K562 (cell line): ENCODE results near the gene PFN3. TPM values are rescaled to one million over a fixed set of nuclear protein-coding genes. Genes with fewer than 3 reads are reported as not detected.
A peak's percentile ranks its signal among the peaks of the same experiment; 100 is the strongest.

Source experiments
- ATF6 ChIP-seq: sonication (generic); formaldehyde crosslinking; IDR thresholded peaks from 2 replicates; pipeline ENCODE4 v1.4.0; 2020; ENCODE audit warnings: mild to moderate bottlenecking, missing genetic modification reagents
- CHCHD3 ChIP-seq: fragments of 250-450 bp; sonication (Bioruptor Pico); IDR thresholded peaks from 2 replicates; pipeline ENCODE4 v2.1.2; 2022; ENCODE audit warnings: mild to moderate bottlenecking
- DNMT1 ChIP-seq: fragments of 450-650 bp; IDR thresholded peaks from 2 replicates; pipeline ENCODE4 v1.6.1; 2016; ENCODE audit warnings: antibody characterized with exemption, mild to moderate bottlenecking
- ELF4 ChIP-seq: fragments of 450-650 bp; formaldehyde crosslinking; IDR thresholded peaks from 2 replicates; pipeline ENCODE4 v1.4.0; 2022; ENCODE audit warnings: missing genetic modification characterization
- EZH2 ChIP-seq: IDR thresholded peaks from 2 replicates; pipeline ENCODE4 v1.6.1; 2012; ENCODE audit warnings: low read depth, mild to moderate bottlenecking, inconsistent platforms, low read length, borderline replicate concordance
- KDM1A ChIP-seq, 2 experiments: fragments of 450-650 bp; IDR thresholded peaks; 2 replicates each; pipeline ENCODE4 v1.6.1; 2016; ENCODE audit warnings: mild to moderate bottlenecking in 2 of 2
- XRCC5 ChIP-seq: fragments of 200-400 bp; formaldehyde crosslinking; IDR thresholded peaks from 2 replicates; pipeline ENCODE4 v1.6.1; 2017; ENCODE audit warnings: low read depth, mild to moderate bottlenecking, low read length
- ZBTB40 ChIP-seq, 2 experiments: fragments of 450-650 bp in 1 of 2; sonication (generic) in 1 of 2; formaldehyde crosslinking in 1 of 2; IDR thresholded peaks; 2 replicates each; pipeline versions ENCODE4 v1.7.1 to v1.9.0; 2016 to 2022; ENCODE audit warnings: inconsistent platforms in 1 of 2, mild to moderate bottlenecking in 1 of 2, missing genetic modification reagents in 1 of 2
- ZNF3 ChIP-seq: fragments of 250-450 bp; sonication (Bioruptor Pico); IDR thresholded peaks from 2 replicates; pipeline ENCODE4 v1.5.0; 2021; ENCODE audit warnings: mild to moderate bottlenecking, moderate library complexity
- ZNF518B ChIP-seq: fragments of 250-450 bp; sonication (Bioruptor Pico); IDR thresholded peaks from 2 replicates; pipeline ENCODE4 v1.5.0; 2021; ENCODE audit warnings: mild to moderate bottlenecking, moderate library complexity
- ZNF57 ChIP-seq: fragments of 450-650 bp; formaldehyde crosslinking; IDR thresholded peaks from 2 replicates; pipeline ENCODE4 v1.4.0; 2020; ENCODE audit warnings: mild to moderate bottlenecking, moderate library complexity
- ZNF76 ChIP-seq: fragments of 250-450 bp; sonication (Bioruptor Pico); IDR thresholded peaks from 2 replicates; pipeline ENCODE4 v1.4.0; 2020; ENCODE audit warnings: mild to moderate bottlenecking, moderate library complexity, borderline replicate concordance
- polyA plus RNA-seq, 8 experiments: library from polyadenylated mRNA; depleted of rRNA in 4 of 8; stranded (reverse) in 5 of 8; unstranded in 3 of 8; fragments of >200 nt; fragmentation: Nextera tagmentation in 2 of 8; fragmentation: Illumina TruSeq in 1 of 8; extraction: Ambion mirVana in 2 of 8; extraction: Trizol in 1 of 8; gene quantifications; 2 replicates each; pipeline versions ENCODE4 v1.2.1 to v1.2.3, GENCODE V29; 2011 to 2014; ENCODE audit warnings: inconsistent platforms in 1 of 8, missing spikeins in 1 of 8
- total RNA-seq, 7 experiments: library from RNA; depleted of rRNA in 6 of 7; stranded (reverse); fragments of >200 nt in 6 of 7; fragmentation: Illumina TruSeq in 2 of 7; extraction: Trizol in 2 of 7; gene quantifications; 2 replicates each; pipeline versions ENCODE4 v1.2.1 to v1.2.3, GENCODE V29; 2011 to 2021; ENCODE audit warnings: low replicate concordance in 1 of 7

PFN3 gene
- total and polyA plus RNA-seq, 9 of the 15 experiments (the other 6 are each of a cell fraction or from before 2014, with no cell fraction given): not detected

GRCh38 chr5:177362610-177363507 is 37.6 kb downstream of the PFN3 start (continued):
- TF ChIP-seq ZBTB40 (IDR thresholded peaks at IDR 0.05): no peak
- TF ChIP-seq ZBTB40 (CRISPR knock-in tag; IDR thresholded peaks at IDR 0.05): no peak
- no peak for TF ChIP-seq CHCHD3
- TF ChIP-seq ATF6: no peak
- TF ChIP-seq ELF4 (CRISPR knock-in tag): no peak
- TF ChIP-seq ZNF76 (CRISPR knock-in tag): no peak
- no peak for TF ChIP-seq ZNF57 (CRISPR knock-in tag)
- TF ChIP-seq ZNF518B (CRISPR knock-in tag): no peak
- peak in 1 of 2 experiments; percentile 6; a peak in 1 of 4 replicates for TF ChIP-seq KDM1A (IDR thresholded peaks at IDR 0.05)
- no peak for TF ChIP-seq ZNF3 (CRISPR knock-in tag)
- no peak for TF ChIP-seq EZH2
- no peak for TF ChIP-seq DNMT1
- TF ChIP-seq XRCC5: no peak
